Measurements from ENCODE around the gene JARID2. TPM values are rescaled to one million over a fixed set of nuclear protein-coding genes. Genes with fewer than 3 reads are reported as not detected.

The JARID2 gene
- total and polyA plus RNA-seq, 2 of the 8 experiments (the other 6 are each of a cell fraction or from before 2014, with no cell fraction given), result 60.1 to 239 TPM

DNA sequence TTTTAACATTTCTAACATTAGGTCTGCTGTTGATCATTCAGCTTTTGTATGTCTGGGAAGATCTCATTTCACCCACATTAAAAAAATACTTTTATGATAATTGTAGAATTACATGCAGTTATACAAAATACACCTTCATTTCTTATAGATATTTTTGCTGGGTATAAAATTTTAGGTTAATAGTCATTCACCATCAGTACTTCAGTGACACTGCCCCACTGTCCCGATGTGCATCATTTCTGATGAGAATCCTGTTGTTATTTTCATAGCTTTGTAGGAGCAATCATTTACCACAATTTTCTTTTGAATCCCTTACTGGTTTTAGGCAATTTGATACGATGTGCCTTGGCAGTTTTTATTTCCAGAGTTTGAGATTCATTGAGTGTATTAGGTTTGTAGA, 173.6 kb downstream of the JARID2 start:
- peaks cover 13% of the 10 kb centered on the region for H3K79me1 ChIP-seq (ENCODE audit: low read depth, low read length)
- H2BK12ac ChIP-seq (ENCODE audit: low read depth, low read length), result no peak overlapping the region
- H2AFZ ChIP-seq (ENCODE audit: low read length), result no peak overlapping the region
- H2BK20ac ChIP-seq (ENCODE audit: low read length), result no peak overlapping the region
- POLR2A ChIA-PET (ENCODE audit: partially characterized antibody), result no interaction called here
- 96% methylated on average over 2 of the region's 2 CpGs; no CpG with 5 or more reads in 1 of the 2 experiments for WGBS, 2 experiments (ENCODE audit: extremely low coverage in 1 of 2, insufficient coverage in 1 of 2, insufficient read length in 1 of 2, insufficient replicate concordance in 2 of 2, low coverage in 1 of 2, low lambda C conversion rate in 2 of 2, missing lambda C conversion rate in 1 of 2)
- no peak overlapping the region for H4K91ac ChIP-seq (replicated peaks; ENCODE audit: insufficient read length, low read length)
- H4K5ac ChIP-seq (ENCODE audit: insufficient read length, low read depth, low read length), result no peak overlapping the region
- H3K23ac ChIP-seq (ENCODE audit: insufficient read length), result no peak overlapping the region
- TF ChIP-seq SIRT6 (IDR thresholded peaks at IDR 0.05; ENCODE audit: low read length), result no peak
- TF ChIP-seq MAFK (IDR thresholded peaks at IDR 0.05; ENCODE audit: low read depth, low read length), result no peak
- no peak for TF ChIP-seq SIN3A (conservative IDR thresholded peaks at IDR 0.05 in 1 of 2, IDR thresholded peaks at IDR 0.05 in 1 of 2; ENCODE audit: low read depth in 1 of 2, low read length in 2 of 2)
- TF ChIP-seq RFX5 (IDR thresholded peaks at IDR 0.05; ENCODE audit: borderline replicate concordance, low read depth, low read length), result no peak
- no peak for TF ChIP-seq TAF7 (optimal IDR thresholded peaks at IDR 0.05; ENCODE audit: borderline replicate concordance, low read depth, low read length)
- TF ChIP-seq EZH2 (IDR thresholded peaks at IDR 0.05; ENCODE audit: low read depth, low read length, severe bottlenecking), result no peak
- TF ChIP-seq TAF1 (IDR thresholded peaks at IDR 0.05; ENCODE audit: low read depth, low read length), result no peak
- no peak overlapping the region for H3K4me2 ChIP-seq (ENCODE audit: insufficient read depth in 1 of 2, low read depth in 2 of 2, low read length in 2 of 2)
- no peak overlapping the region for H3K14ac ChIP-seq (ENCODE audit: insufficient read length)
- CTCF ChIA-PET (ENCODE audit: partially characterized antibody), result no interaction called here
- no peak for FAIRE-seq
- DNase-seq (ENCODE audit: low read depth in 1 of 2, low spot score in 2 of 2), result no peak
- no peak overlapping the region for H3K56ac ChIP-seq (replicated peaks; ENCODE audit: insufficient read length, low read depth, low read length)
- H2BK15ac ChIP-seq (ENCODE audit: low read length), result no peak overlapping the region
- no peaks in the 10 kb centered on the region for H3K23me2 ChIP-seq (ENCODE audit: low read depth, low read length)
- H3K79me2 ChIP-seq (ENCODE audit: control insufficient read depth in 1 of 2, insufficient read depth in 2 of 2, low read length in 2 of 2), result peaks cover 56 to 86% of the 10 kb centered on the region in 2 experiments
- H2BK5ac ChIP-seq (ENCODE audit: low read depth, low read length), result no peak overlapping the region
- no peak overlapping the region for H4K8ac ChIP-seq (ENCODE audit: extremely low read depth, insufficient read depth, low read length)
- no peak overlapping the region for H3K9ac ChIP-seq (replicated peaks in 1 of 4; ENCODE audit: extremely low read depth in 1 of 4, low read depth in 3 of 4, low read length in 3 of 4)
- no peak overlapping the region for H3K27ac ChIP-seq (ENCODE audit: low read depth, low read length)
- no peak overlapping the region for H3K4me3 ChIP-seq (ENCODE audit: extremely low read depth in 1 of 4, insufficient read depth in 2 of 4, low read depth in 3 of 4, low read length in 4 of 4)
- no peak overlapping the region for H3K4ac ChIP-seq (replicated peaks; ENCODE audit: insufficient read length, low read depth, low read length)
- H2BK120ac ChIP-seq (replicated peaks; ENCODE audit: low read depth, low read length), result no peak overlapping the region
- no peak overlapping the region for H2AK5ac ChIP-seq (ENCODE audit: low read depth, low read length)
- H3K4me1 ChIP-seq (replicated peaks in 1 of 4; ENCODE audit: control insufficient read depth in 3 of 4, insufficient read depth in 4 of 4, low read length in 3 of 4), result peaks cover 0 to 13% (median 8%) of the 10 kb centered on the region in 4 experiments; a peak in 5 of 7 replicates
- no peaks in the 10 kb centered on the region for H3K27me3 ChIP-seq (replicated peaks in 1 of 4; ENCODE audit: control insufficient read depth in 3 of 4, extremely low read depth in 1 of 4, insufficient read depth in 3 of 4, low read length in 3 of 4)
- H3K9me3 ChIP-seq (ENCODE audit: insufficient read depth in 2 of 2, low read depth in 1 of 2, low read length in 1 of 2), result peaks cover 0 to 9% of the 10 kb centered on the region in 2 experiments; a peak in 1 of 4 replicates
- H3K18ac ChIP-seq (ENCODE audit: extremely low read depth, low read length), result no peak overlapping the region
- peaks cover 25 to 34% of the 10 kb centered on the region in 2 experiments for H4K20me1 ChIP-seq (replicated peaks in 1 of 2; ENCODE audit: control insufficient read depth in 1 of 2, insufficient read depth in 2 of 2, low read length in 2 of 2)
- peaks cover 0 to 20% (median 8%) of the 10 kb centered on the region in 4 experiments; a peak in 4 of 8 replicates for H3K36me3 ChIP-seq (ENCODE audit: control insufficient read depth in 2 of 4, insufficient read depth in 4 of 4, low read length in 3 of 4)
